ENCODE results near the gene BATF2.

DNA sequence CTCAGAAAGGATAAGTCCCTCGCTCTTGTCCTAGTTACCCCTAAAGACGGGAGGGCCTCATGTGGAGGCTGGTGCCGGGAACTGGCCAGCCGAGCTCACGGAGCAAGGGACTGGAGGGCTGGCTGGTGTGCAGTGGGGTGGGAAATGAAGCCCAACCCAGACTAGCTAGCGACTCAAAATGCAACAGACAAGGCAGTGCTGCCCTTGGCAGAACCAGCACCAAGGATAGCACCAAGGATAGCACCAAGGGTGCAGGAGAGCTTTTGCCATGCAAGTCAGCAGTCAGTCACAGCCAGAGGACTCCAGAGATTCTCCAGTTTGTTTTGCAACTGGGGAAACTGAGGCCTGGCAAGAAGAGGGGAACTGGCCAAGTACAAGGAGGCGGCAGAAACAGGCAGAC lies 6.5 kb upstream of the BATF2 start:
- TF ChIP-seq, protein P1, sequence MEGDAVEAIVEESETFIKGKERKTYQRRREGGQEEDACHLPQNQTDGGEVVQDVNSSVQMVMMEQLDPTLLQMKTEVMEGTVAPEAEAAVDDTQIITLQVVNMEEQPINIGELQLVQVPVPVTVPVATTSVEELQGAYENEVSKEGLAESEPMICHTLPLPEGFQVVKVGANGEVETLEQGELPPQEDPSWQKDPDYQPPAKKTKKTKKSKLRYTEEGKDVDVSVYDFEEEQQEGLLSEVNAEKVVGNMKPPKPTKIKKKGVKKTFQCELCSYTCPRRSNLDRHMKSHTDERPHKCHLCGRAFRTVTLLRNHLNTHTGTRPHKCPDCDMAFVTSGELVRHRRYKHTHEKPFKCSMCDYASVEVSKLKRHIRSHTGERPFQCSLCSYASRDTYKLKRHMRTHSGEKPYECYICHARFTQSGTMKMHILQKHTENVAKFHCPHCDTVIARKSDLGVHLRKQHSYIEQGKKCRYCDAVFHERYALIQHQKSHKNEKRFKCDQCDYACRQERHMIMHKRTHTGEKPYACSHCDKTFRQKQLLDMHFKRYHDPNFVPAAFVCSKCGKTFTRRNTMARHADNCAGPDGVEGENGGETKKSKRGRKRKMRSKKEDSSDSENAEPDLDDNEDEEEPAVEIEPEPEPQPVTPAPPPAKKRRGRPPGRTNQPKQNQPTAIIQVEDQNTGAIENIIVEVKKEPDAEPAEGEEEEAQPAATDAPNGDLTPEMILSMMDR (IDR thresholded peaks at IDR 0.05): no peak
- no peak for TF ChIP-seq POLR2A (IDR thresholded peaks at IDR 0.05)

Data from lower leg skin (tissue), 3 donors.